Mammary epithelial cell (primary cell): ENCODE measurements around the gene ZNF620.

Source experiments
- EZH2 ChIP-seq: IDR thresholded peaks from 2 replicates; pipeline ENCODE4 v1.6.1; 2012; ENCODE audit warnings: low read length, inconsistent platforms, borderline replicate concordance
- TF ChIP-seq, protein P1 (sequence below), 2 donors: IDR thresholded peaks in 1 of 2; conservative IDR thresholded peaks in 1 of 2; 2 replicates each; pipeline ENCODE4 v1.5.1; 2011 to 2012; ENCODE audit warnings: inconsistent platforms in 2 of 2, low read length in 2 of 2, mild to moderate bottlenecking in 2 of 2, control low read depth in 1 of 2, low read depth in 1 of 2; ENCODE audit not compliant: insufficient read depth in 1 of 2; ENCODE audit errors: extremely low read depth in 1 of 2

DNA sequence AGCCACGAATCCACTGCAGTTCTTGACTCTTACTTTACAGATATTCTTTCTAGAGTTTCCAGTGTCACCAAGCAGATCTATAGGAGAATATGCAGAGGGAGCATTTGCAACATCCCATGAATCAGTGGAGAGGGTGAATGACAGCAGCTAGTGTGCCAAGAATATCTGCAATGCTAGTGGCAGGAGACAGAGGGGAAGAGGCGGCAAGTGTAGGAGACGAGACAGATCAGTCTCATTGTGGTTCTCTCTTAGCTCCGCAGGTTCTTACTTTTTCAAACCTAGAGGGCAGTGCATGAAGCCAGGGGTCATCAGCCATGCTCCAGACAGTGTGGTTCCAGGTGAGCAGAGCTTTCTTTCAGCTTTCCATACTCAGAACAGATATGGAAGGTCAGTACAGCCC, 28.2 kb upstream of the ZNF620 start:
- TF ChIP-seq, protein P1, sequence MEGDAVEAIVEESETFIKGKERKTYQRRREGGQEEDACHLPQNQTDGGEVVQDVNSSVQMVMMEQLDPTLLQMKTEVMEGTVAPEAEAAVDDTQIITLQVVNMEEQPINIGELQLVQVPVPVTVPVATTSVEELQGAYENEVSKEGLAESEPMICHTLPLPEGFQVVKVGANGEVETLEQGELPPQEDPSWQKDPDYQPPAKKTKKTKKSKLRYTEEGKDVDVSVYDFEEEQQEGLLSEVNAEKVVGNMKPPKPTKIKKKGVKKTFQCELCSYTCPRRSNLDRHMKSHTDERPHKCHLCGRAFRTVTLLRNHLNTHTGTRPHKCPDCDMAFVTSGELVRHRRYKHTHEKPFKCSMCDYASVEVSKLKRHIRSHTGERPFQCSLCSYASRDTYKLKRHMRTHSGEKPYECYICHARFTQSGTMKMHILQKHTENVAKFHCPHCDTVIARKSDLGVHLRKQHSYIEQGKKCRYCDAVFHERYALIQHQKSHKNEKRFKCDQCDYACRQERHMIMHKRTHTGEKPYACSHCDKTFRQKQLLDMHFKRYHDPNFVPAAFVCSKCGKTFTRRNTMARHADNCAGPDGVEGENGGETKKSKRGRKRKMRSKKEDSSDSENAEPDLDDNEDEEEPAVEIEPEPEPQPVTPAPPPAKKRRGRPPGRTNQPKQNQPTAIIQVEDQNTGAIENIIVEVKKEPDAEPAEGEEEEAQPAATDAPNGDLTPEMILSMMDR (conservative IDR thresholded peaks at IDR 0.05 in 1 of 2, IDR thresholded peaks at IDR 0.05 in 1 of 2; ENCODE audit: extremely low read depth in 1 of 2, insufficient read depth in 1 of 2, low read depth in 1 of 2, low read length in 2 of 2), result no peak
- TF ChIP-seq EZH2, result no peak
